GM23338 (cell line): ENCODE data around the gene TOR1AIP2. TPM values are rescaled to one million over a fixed set of nuclear protein-coding genes. Genes with fewer than 3 reads are reported as not detected.
A peak's percentile ranks its signal among the peaks of the same experiment; 100 is the strongest.

Experiments used
- ATAC-seq: fragments of 200-7000 bp; cut with Tn5 transposase; 3 replicates; pipeline ENCODE4 v1.9.1; 2020
- DNase-seq: peaks from one replicate; pipeline ENCODE4 v3.0.0-alpha.2; 2015; ENCODE audit warnings: low spot score
- H2AFZ ChIP-seq: fragments of 200-600 bp; sonication (generic); 2 replicates; pipeline ENCODE4 v1.8.0; 2016; ENCODE audit warnings: antibody characterized with exemption, mild to moderate bottlenecking, moderate library complexity
- H3F3A ChIP-seq: fragments of 200-600 bp; sonication (generic); replicated peaks from 2 replicates; pipeline ENCODE4 v1.8.0; 2017; ENCODE audit warnings: antibody characterized with exemption, mixed run types, low read depth
- H3K27ac ChIP-seq: fragments of 200-600 bp; sonication (generic); 2 replicates; pipeline ENCODE4 v1.6.1; 2016; ENCODE audit warnings: low read depth
- H3K27me3 ChIP-seq: fragments of 200-600 bp; sonication (generic); 2 replicates; pipeline ENCODE4 v1.8.0; 2016; ENCODE audit warnings: mild to moderate bottlenecking, mixed run types, moderate library complexity; ENCODE audit not compliant: insufficient read depth
- H3K36me3 ChIP-seq: fragments of 200-600 bp; sonication (generic); 2 replicates; pipeline ENCODE4 v1.8.0; 2016; ENCODE audit warnings: mild to moderate bottlenecking; ENCODE audit not compliant: insufficient read depth
- H3K4me1 ChIP-seq: fragments of 200-600 bp; sonication (generic); 2 replicates; pipeline ENCODE4 v1.8.0; 2016; ENCODE audit warnings: mild to moderate bottlenecking, moderate library complexity; ENCODE audit not compliant: insufficient read depth
- H3K4me2 ChIP-seq: fragments of 200-600 bp; sonication (generic); 2 replicates; pipeline ENCODE4 v1.7.1; 2017; ENCODE audit warnings: mixed run types
- H3K4me3 ChIP-seq: fragments of 200-600 bp; sonication (generic); 2 replicates; pipeline ENCODE4 v1.6.1; 2016; ENCODE audit warnings: mixed run types
- H3K79me2 ChIP-seq: fragments of 200-600 bp; sonication (generic); replicated peaks from 2 replicates; pipeline ENCODE4 v1.8.0; 2017; ENCODE audit warnings: mild to moderate bottlenecking; ENCODE audit not compliant: insufficient read depth
- H3K9me2 ChIP-seq: fragments of 200-600 bp; sonication (generic); 2 replicates; pipeline ENCODE4 v1.8.0; 2017; ENCODE audit not compliant: insufficient read depth
- H4K20me1 ChIP-seq: fragments of 200-600 bp; sonication (generic); replicated peaks from 2 replicates; pipeline ENCODE4 v1.8.0; 2017; ENCODE audit warnings: mild to moderate bottlenecking; ENCODE audit not compliant: insufficient read depth
- H3K27ac Mint-ChIP-seq: 2 replicates; pipeline ENCODE4 v1.8.0; 2020; ENCODE audit warnings: inconsistent platforms, mild to moderate bottlenecking, moderate library complexity, mixed read lengths
- H3K27me3 Mint-ChIP-seq: 3 replicates; pipeline ENCODE4 v1.8.0; 2022; ENCODE audit warnings: low read depth, mild to moderate bottlenecking, moderate library complexity, mixed read lengths, inconsistent platforms; ENCODE audit not compliant: insufficient read depth, poor library complexity
- H3K36me3 Mint-ChIP-seq: 3 replicates; pipeline ENCODE4 v1.8.0; 2021; ENCODE audit warnings: low read depth, mild to moderate bottlenecking, inconsistent platforms, moderate library complexity, mixed read lengths
- H3K4me1 Mint-ChIP-seq: 3 replicates; pipeline ENCODE4 v1.8.0; 2020; ENCODE audit warnings: mild to moderate bottlenecking, inconsistent platforms, mixed read lengths
- H3K4me3 Mint-ChIP-seq: 3 replicates; pipeline ENCODE4 v1.8.0; 2021; ENCODE audit warnings: moderate library complexity, mild to moderate bottlenecking, inconsistent platforms, mixed read lengths
- H3K9me3 Mint-ChIP-seq: 3 replicates; pipeline ENCODE4 v1.8.0; 2020; ENCODE audit warnings: moderate library complexity, mild to moderate bottlenecking, inconsistent platforms, mixed read lengths
- CREB1 ChIP-seq: fragments of 250-450 bp; sonication (Bioruptor Pico); IDR thresholded peaks from 2 replicates; pipeline ENCODE4 v1.5.0; 2020; ENCODE audit warnings: low read depth, mild to moderate bottlenecking, moderate library complexity
- EZH2 ChIP-seq: fragments of 200-600 bp; sonication (generic); IDR thresholded peaks from one replicate; pipeline ENCODE4 v1.8.0; 2017; ENCODE audit warnings: antibody characterized with exemption, mild to moderate bottlenecking, low read depth; ENCODE audit not compliant: unreplicated experiment
- POLR2AphosphoS5 ChIP-seq: IDR thresholded peaks from 2 replicates; pipeline ENCODE4 v1.6.1; 2016; ENCODE audit warnings: antibody characterized with exemption, low read depth
- ZNF114 ChIP-seq: fragments of 250-450 bp; sonication (Bioruptor Pico); IDR thresholded peaks from 2 replicates; pipeline ENCODE4 v1.5.0; 2020; ENCODE audit warnings: mild to moderate bottlenecking, moderate library complexity
- ZNF331 ChIP-seq: fragments of 250-450 bp; sonication (Bioruptor Pico); IDR thresholded peaks from 2 replicates; pipeline ENCODE4 v1.5.0; 2020; ENCODE audit warnings: low read depth, mild to moderate bottlenecking, moderate library complexity
- polyA plus RNA-seq: library from polyadenylated mRNA; unstranded; fragments of >200 nt; fragmentation: Nextera tagmentation; extraction: Ambion mirVana; gene quantifications from 2 replicates; pipeline ENCODE4 v1.2.1, GENCODE V29; 2016
- total RNA-seq: library from RNA; depleted of rRNA; stranded (reverse); fragments of >200 nt; shearing (Covaris generic); gene quantifications from 2 replicates; pipeline ENCODE4 v1.2.3, GENCODE V29; 2014
- TF ChIP-seq, protein P1 (sequence below), 2 experiments: fragments of 200-600 bp in 1 of 2; sonication (generic) in 1 of 2; conservative IDR thresholded peaks; 2 replicates each; pipeline versions ENCODE4 v1.5.1 to v1.6.1; 2016 to 2017; ENCODE audit warnings: antibody characterized with exemption in 2 of 2, low read depth in 2 of 2, mild to moderate bottlenecking in 2 of 2, moderate library complexity in 1 of 2
- TF ChIP-seq, protein P2 (sequence below): IDR thresholded peaks from one replicate; pipeline ENCODE4 v1.6.1; 2018; ENCODE audit warnings: antibody characterized with exemption; ENCODE audit not compliant: unreplicated experiment
- TF ChIP-seq, protein P3 (sequence below): IDR thresholded peaks from 2 replicates; pipeline ENCODE4 v1.6.1; 2016; ENCODE audit warnings: antibody characterized with exemption

TOR1AIP2 gene
- total and polyA plus RNA-seq, 2 experiments from 2014 or later = 21.1 to 81.3 TPM

- Histone ChIP-seq H3K4me2 (no peak overlapping the region), H3K27me3 (no peaks in the 10 kb centered on the region), H3K4me3 (no peak overlapping the region), H3K79me2 (no peaks in the 10 kb centered on the region), H3K4me1 (peaks cover 7% of the 10 kb centered on the region), H3K9me2 (no peaks in the 10 kb centered on the region), H3K27ac (no peak overlapping the region), H4K20me1 (no peaks in the 10 kb centered on the region), H3K36me3 (no peaks in the 10 kb centered on the region), H3F3A (no peaks in the 10 kb centered on the region), H2AFZ (no peak overlapping the region)
- no peak overlapping the region for H3K27ac Mint-ChIP-seq
- no peaks in the 10 kb centered on the region; the same call in 1 of the 3 replicates for H3K9me3 Mint-ChIP-seq
- peaks cover 22% of the 10 kb centered on the region for H3K4me1 Mint-ChIP-seq
- peaks cover 1% of the 10 kb centered on the region for H3K27me3 Mint-ChIP-seq
- DNase-seq (no peak), ATAC-seq (peak; percentile 66)
- TF ChIP-seq, protein P1, sequence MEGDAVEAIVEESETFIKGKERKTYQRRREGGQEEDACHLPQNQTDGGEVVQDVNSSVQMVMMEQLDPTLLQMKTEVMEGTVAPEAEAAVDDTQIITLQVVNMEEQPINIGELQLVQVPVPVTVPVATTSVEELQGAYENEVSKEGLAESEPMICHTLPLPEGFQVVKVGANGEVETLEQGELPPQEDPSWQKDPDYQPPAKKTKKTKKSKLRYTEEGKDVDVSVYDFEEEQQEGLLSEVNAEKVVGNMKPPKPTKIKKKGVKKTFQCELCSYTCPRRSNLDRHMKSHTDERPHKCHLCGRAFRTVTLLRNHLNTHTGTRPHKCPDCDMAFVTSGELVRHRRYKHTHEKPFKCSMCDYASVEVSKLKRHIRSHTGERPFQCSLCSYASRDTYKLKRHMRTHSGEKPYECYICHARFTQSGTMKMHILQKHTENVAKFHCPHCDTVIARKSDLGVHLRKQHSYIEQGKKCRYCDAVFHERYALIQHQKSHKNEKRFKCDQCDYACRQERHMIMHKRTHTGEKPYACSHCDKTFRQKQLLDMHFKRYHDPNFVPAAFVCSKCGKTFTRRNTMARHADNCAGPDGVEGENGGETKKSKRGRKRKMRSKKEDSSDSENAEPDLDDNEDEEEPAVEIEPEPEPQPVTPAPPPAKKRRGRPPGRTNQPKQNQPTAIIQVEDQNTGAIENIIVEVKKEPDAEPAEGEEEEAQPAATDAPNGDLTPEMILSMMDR (conservative IDR thresholded peaks at IDR 0.05; ENCODE audit: low read depth in 2 of 2) = no peak
- TF ChIP-seq, protein P2, sequence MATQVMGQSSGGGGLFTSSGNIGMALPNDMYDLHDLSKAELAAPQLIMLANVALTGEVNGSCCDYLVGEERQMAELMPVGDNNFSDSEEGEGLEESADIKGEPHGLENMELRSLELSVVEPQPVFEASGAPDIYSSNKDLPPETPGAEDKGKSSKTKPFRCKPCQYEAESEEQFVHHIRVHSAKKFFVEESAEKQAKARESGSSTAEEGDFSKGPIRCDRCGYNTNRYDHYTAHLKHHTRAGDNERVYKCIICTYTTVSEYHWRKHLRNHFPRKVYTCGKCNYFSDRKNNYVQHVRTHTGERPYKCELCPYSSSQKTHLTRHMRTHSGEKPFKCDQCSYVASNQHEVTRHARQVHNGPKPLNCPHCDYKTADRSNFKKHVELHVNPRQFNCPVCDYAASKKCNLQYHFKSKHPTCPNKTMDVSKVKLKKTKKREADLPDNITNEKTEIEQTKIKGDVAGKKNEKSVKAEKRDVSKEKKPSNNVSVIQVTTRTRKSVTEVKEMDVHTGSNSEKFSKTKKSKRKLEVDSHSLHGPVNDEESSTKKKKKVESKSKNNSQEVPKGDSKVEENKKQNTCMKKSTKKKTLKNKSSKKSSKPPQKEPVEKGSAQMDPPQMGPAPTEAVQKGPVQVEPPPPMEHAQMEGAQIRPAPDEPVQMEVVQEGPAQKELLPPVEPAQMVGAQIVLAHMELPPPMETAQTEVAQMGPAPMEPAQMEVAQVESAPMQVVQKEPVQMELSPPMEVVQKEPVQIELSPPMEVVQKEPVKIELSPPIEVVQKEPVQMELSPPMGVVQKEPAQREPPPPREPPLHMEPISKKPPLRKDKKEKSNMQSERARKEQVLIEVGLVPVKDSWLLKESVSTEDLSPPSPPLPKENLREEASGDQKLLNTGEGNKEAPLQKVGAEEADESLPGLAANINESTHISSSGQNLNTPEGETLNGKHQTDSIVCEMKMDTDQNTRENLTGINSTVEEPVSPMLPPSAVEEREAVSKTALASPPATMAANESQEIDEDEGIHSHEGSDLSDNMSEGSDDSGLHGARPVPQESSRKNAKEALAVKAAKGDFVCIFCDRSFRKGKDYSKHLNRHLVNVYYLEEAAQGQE = no peak
- no peak for TF ChIP-seq CREB1 (CRISPR knock-in tag)
- TF ChIP-seq POLR2AphosphoS5 = no peak
- no peak for TF ChIP-seq EZH2
- no peak for TF ChIP-seq ZNF114 (CRISPR knock-in tag)
- TF ChIP-seq ZNF331 (CRISPR knock-in tag) = no peak
- TF ChIP-seq, protein P3, sequence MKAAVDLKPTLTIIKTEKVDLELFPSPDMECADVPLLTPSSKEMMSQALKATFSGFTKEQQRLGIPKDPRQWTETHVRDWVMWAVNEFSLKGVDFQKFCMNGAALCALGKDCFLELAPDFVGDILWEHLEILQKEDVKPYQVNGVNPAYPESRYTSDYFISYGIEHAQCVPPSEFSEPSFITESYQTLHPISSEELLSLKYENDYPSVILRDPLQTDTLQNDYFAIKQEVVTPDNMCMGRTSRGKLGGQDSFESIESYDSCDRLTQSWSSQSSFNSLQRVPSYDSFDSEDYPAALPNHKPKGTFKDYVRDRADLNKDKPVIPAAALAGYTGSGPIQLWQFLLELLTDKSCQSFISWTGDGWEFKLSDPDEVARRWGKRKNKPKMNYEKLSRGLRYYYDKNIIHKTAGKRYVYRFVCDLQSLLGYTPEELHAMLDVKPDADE = no peak
- H3K4me3 Mint-ChIP-seq = no peak overlapping the region
- peaks cover 5% of the 10 kb centered on the region; the same call in 2 of the 3 replicates for H3K36me3 Mint-ChIP-seq
Measured at GRCh38 chr1:179831852-179832699, 45.5 kb downstream of the TOR1AIP2 start.
